ENCODE results near the gene ROBO1. TPM values are rescaled to one million over a fixed set of nuclear protein-coding genes. Genes with fewer than 3 reads are reported as not detected.

The ROBO1 gene
- total RNA-seq, 4 donors from 2014 or later: 12.3 to 112 (median 27.1) TPM

DNA sequence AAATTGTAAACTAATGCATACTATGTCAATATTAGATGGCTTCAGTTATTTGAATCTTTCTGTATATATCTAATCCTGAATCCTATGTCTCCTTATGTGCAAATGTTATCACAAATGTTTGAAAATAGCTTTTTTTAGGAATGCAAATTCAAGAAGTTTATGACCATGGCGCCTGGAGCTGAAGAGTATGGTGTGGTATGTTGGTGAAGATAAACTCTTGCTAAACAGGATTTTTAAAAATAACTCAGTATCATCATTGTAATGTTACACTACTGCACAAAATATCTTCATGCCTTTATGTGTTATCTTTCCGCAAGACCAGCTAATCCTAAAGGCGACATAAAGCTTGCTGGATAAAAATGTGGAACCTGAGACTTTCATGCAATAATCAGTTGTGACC is 382.6 kb downstream of the ROBO1 start:
- no peaks in the 10 kb centered on the region for H3K9me3 ChIP-seq
- H3K27me3 ChIP-seq: no peaks in the 10 kb centered on the region
- intact Hi-C loops (cut with DNase I; ENCODE audit: low total_unique reads): no loop called here
- no peak overlapping the region for H3K27ac ChIP-seq
- no peaks in the 10 kb centered on the region for H3K36me3 ChIP-seq
- no peak for DNase-seq
- H3K4me1 ChIP-seq: no peaks in the 10 kb centered on the region
- TF ChIP-seq, protein P1, sequence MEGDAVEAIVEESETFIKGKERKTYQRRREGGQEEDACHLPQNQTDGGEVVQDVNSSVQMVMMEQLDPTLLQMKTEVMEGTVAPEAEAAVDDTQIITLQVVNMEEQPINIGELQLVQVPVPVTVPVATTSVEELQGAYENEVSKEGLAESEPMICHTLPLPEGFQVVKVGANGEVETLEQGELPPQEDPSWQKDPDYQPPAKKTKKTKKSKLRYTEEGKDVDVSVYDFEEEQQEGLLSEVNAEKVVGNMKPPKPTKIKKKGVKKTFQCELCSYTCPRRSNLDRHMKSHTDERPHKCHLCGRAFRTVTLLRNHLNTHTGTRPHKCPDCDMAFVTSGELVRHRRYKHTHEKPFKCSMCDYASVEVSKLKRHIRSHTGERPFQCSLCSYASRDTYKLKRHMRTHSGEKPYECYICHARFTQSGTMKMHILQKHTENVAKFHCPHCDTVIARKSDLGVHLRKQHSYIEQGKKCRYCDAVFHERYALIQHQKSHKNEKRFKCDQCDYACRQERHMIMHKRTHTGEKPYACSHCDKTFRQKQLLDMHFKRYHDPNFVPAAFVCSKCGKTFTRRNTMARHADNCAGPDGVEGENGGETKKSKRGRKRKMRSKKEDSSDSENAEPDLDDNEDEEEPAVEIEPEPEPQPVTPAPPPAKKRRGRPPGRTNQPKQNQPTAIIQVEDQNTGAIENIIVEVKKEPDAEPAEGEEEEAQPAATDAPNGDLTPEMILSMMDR (IDR thresholded peaks at IDR 0.05): no peak
- no peak for TF ChIP-seq POLR2A (IDR thresholded peaks at IDR 0.05)
- no peak overlapping the region for H3K4me3 ChIP-seq

DNA sequence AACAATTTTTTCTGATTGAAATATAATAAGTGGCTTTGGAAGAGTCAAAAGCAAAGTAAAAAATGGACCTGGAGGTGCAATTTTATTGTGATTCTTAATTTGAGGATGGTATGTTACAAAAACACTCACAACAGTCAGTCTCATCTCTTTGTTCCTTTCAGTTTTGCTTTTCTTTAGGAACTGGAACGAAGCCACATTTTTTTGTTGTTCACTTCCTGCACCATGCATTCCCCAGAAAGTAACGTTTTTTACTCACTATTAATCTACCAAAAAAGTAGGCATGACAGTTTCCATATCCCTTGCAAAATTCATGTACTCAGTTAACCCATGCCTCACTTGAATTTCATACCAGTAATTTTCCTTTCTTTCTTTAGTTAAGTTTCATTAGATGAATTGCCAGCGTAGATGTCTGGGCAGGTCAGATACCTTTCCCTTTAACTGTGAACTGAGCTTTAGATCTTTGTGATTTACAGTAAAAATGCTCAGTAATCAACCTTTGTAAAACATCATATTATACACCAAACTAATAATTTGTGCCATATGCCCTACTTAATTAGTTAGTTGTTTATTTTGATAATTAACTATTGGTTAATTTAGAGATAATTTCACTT is 384.3 kb downstream of the ROBO1 start:
- H3K27me3 ChIP-seq: no peaks in the 10 kb centered on the region
- intact Hi-C loops (cut with DNase I; ENCODE audit: low total_unique reads): no loop called here
- H3K36me3 ChIP-seq: no peaks in the 10 kb centered on the region
- no peaks in the 10 kb centered on the region for H3K4me1 ChIP-seq
- H3K4me3 ChIP-seq: no peak overlapping the region
- no peak for DNase-seq
- H3K9me3 ChIP-seq: no peaks in the 10 kb centered on the region
- no peak overlapping the region for H3K27ac ChIP-seq
- TF ChIP-seq POLR2A (IDR thresholded peaks at IDR 0.05): no peak

DNA sequence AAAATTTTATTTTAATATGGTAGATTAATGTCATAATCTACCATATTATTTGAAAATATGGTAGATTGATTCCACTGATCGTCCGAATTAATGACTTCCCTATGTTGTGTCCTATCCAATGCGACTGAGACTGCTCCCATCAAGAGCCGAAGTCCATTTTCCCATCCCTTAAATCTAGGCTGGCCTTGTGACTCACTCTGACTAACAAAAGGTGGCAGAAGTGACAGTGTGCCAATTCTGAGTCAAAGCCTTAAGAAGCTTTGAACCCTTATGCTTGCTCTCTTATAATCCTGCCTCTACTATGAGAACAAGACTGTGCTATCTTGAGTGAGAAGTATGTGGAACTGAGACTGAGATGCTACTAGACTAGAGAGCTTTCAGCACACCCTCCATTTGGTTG is 387.2 kb downstream of the ROBO1 start:
- DNase-seq: no peak
- Histone ChIP-seq H3K27me3 (no peaks in the 10 kb centered on the region), H3K4me3 (no peak overlapping the region), H3K27ac (no peak overlapping the region), H3K9me3 (no peaks in the 10 kb centered on the region), H3K4me1 (no peaks in the 10 kb centered on the region), H3K36me3 (no peaks in the 10 kb centered on the region)
- intact Hi-C loops (cut with DNase I; ENCODE audit: low total_unique reads): no loop called here
- TF ChIP-seq, protein P1 (IDR thresholded peaks at IDR 0.05): no peak
- TF ChIP-seq POLR2A (IDR thresholded peaks at IDR 0.05): no peak

DNA sequence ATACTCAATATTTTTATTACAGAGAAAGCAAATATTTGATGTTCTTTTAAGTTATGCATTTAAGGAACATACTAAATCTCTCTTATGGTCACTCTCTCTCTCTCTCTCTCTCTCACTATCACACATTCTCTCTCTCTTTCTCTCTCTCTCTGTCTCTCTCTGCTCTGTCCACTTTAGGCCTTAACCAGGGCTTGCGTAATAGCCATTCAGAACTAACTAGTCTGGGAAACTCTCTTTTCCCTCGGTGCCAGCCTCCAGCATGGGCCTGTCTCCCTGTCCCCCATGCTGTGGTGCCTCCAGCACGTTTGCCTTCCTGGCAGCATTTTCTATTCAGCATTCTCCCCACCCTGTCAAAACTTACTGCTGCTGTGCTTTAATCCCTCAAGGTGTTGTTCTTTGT is 389.7 kb downstream of the ROBO1 start:
- no peak for DNase-seq
- no peak for TF ChIP-seq POLR2A (IDR thresholded peaks at IDR 0.05)
- TF ChIP-seq, protein P1 (IDR thresholded peaks at IDR 0.05): no peak
- Histone ChIP-seq H3K27ac (no peak overlapping the region), H3K27me3 (no peaks in the 10 kb centered on the region), H3K4me3 (no peak overlapping the region), H3K36me3 (no peaks in the 10 kb centered on the region), H3K4me1 (no peaks in the 10 kb centered on the region), H3K9me3 (no peaks in the 10 kb centered on the region)
- intact Hi-C loops (cut with DNase I; ENCODE audit: low total_unique reads): no loop called here

DNA sequence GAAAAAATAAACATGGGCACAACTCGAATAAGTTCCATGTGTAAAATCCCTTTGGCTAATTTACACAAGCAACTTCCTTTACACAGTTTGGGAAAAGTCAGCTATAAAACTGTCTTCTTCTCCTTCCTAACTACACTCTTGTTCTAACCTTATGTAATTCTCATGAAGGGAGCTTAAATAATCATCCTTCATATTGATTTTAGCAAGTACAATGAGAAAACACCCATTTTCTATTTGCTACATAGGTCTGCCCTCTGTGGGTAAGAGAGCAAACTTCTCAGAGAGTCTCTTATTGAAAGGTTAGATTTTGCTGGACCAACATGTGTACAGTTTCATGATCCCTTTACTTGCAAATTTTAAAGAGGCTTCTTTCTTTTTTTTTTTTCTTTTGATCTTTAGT is 398.5 kb downstream of the ROBO1 start:
- no peak for DNase-seq
- no peaks in the 10 kb centered on the region for H3K4me1 ChIP-seq
- intact Hi-C loops (cut with DNase I; ENCODE audit: low total_unique reads): no loop called here
- no peak overlapping the region for H3K27ac ChIP-seq
- H3K27me3 ChIP-seq: no peaks in the 10 kb centered on the region
- H3K4me3 ChIP-seq: no peak overlapping the region
- H3K9me3 ChIP-seq: no peaks in the 10 kb centered on the region
- TF ChIP-seq, protein P1 (IDR thresholded peaks at IDR 0.05): no peak
- no peak for TF ChIP-seq POLR2A (IDR thresholded peaks at IDR 0.05)
- H3K36me3 ChIP-seq: no peaks in the 10 kb centered on the region

DNA sequence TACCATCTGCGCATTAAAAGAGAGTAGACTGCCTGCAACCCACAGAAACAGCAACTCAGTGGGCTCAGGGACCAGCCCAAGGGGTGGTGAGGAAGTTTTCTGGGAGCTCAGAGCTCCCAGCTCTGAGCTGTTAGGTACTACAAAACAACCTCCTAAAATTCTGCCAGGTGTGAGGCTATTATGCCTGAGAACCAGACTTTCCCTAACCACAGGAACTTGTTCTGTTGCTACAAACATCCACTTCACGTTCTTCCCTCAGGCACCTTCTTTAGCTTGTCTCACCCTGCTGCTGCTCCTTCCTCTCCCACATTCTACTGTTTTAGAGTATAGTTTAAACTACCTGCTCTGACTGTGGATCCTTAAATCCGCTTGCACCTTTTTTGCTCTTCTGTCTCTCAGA is 399.4 kb downstream of the ROBO1 start:
- no peak for DNase-seq
- Histone ChIP-seq H3K9me3 (no peaks in the 10 kb centered on the region), H3K27me3 (no peaks in the 10 kb centered on the region), H3K4me1 (no peaks in the 10 kb centered on the region), H3K36me3 (no peaks in the 10 kb centered on the region), H3K4me3 (no peak overlapping the region), H3K27ac (no peak overlapping the region)
- TF ChIP-seq POLR2A (IDR thresholded peaks at IDR 0.05): no peak
- TF ChIP-seq, protein P1 (IDR thresholded peaks at IDR 0.05): no peak
- intact Hi-C loops (cut with DNase I; ENCODE audit: low total_unique reads): no loop called here
